AG09319 (cell line): ENCODE measurements around the gene ANXA3.

ENCODE experiments used
- DNase-seq: peaks from one replicate; pipeline ENCODE4 v3.0.0-alpha.2; 2010; ENCODE audit warnings: low read depth; ENCODE audit errors: extremely low read depth
- CTCF ChIP-seq: IDR thresholded peaks from 2 replicates; pipeline ENCODE4 v1.5.1; 2011; ENCODE audit warnings: low read depth, mild to moderate bottlenecking, inconsistent platforms, low read length, moderate library complexity

The ANXA3 gene

GRCh38 chr4:78517050-78517652 is 34.4 kb upstream of the ANXA3 start:
- peak; percentile 68 for TF ChIP-seq CTCF
- DNase-seq: no peak

- no peak for TF ChIP-seq CTCF
- no peak for DNase-seq
These were observed 33.0 kb upstream of the ANXA3 start for GRCh38 chr4:78518561-78518960.

GRCh38 chr4:78519962-78520361 is 31.6 kb upstream of the ANXA3 start:
- no peak for DNase-seq

GRCh38 chr4:78520808-78521226 is 30.8 kb upstream of the ANXA3 start:
- peak; percentile 90 for DNase-seq
- TF ChIP-seq CTCF: no peak

More at GRCh38 chr4:78519962-78520361, 31.6 kb upstream of the ANXA3 start:
- no peak for TF ChIP-seq CTCF

DNA sequence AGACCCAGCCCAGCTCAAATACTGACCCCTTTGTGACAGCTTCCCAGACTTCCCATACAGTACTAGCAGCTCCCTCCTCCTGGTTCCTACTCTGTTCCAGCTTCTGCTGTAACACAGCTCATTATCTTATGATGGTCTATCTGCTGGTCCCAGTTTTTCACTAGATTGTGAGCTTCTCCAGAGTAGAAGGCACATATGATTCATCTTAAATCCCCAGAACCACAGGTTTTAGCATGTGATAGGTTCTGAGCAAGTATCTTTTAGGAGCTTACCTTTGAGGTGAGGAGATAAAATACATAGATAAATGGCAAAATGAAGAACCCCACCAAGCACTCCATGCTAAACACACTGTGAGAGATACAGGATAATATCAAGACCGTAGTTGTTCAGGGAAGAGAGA is 27.6 kb upstream of the ANXA3 start:
- no peak for TF ChIP-seq CTCF
- no peak for DNase-seq

DNA sequence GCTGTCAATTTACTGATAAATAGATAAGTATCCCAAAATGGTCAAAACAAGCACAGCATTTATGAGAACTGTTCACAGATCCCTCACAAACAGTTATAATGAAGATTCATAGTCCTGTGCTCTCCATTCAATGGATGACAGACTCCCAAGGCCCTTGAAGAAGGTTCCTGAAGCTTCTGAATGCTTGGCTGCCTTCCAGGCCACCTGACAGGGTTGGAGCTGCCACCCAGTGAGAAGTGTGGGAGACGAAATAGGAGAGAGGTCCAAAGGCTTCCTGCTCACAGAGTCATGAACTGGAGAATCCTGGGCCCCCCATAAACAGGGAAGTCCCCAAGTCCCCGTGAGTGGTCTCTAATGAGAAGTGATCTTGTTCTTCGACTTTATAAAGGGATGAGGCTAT is 26.0 kb upstream of the ANXA3 start:
- DNase-seq: no peak
- TF ChIP-seq CTCF: no peak

- TF ChIP-seq CTCF: no peak
- no peak for DNase-seq
These were observed 24.5 kb upstream of the ANXA3 start for GRCh38 chr4:78527103-78527502.
